HG02678 (cell line): Measurements from ENCODE around the gene GM2A.
"Not testable (repeated sequence)": the region's sequence is repeated elsewhere in the genome, so short reads cannot be mapped to it uniquely, and the experiment has no call there.

Experiments used
- ATAC-seq: cut with Tn5 transposase; IDR thresholded peaks from one replicate; pipeline ENCODE4 v1.9.1; 2021; ENCODE audit warnings: mild to moderate bottlenecking, moderate library complexity; ENCODE audit not compliant: unreplicated experiment

The GM2A gene

DNA sequence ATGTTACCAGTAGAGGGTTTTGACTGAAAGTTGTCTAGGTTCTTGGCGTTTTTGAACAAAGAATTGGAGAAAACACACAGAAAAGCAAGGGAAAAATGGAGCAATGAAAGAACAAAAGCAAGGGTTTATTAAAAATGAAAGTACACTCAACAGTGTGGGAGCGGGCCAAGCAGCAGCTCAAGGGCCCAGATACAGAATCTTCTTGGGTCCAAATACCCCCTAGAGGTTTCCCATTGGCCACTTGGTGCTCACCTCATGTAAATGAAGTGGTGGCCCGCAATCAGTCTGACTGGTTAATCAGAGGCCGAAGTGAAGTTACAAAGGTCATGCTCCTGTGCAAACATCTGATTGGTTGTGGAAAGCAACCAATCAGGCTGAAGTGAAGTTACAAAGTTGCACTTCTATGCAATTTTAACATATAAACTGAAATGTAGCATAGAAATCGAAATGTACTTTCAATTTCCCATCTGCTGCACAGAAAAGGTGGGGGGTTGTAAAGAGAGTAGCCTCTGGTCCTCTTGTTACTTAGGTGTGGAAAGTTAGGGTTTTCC lies 1.9 kb upstream of the GM2A start:
- no peak for ATAC-seq

DNA sequence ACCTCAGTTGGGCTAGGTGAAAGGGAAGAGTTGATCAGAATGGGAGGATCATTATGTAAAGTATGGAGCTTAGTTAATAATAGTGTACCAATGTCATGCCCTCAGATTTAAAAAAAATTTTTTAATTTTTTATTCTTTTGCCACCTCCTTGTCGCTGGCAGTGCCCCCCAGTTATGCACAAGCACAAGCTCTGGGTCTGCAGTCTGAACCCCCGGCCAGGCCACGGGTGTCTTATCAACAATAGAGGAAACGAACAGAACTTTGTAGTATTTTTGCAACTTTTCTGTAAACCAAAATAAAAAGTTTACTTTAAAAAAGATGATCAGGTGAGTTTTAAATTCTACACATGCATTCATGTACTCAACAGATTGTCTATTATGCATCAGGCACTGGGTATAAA lies 1.4 kb upstream of the GM2A start:
- ATAC-seq = no peak

- no peak for ATAC-seq
Observed at GRCh38 chr5:151253605-151253950, 593 bp downstream of the GM2A start.

GRCh38 chr5:151254556-151254955 lies 1.6 kb downstream of the GM2A start:
- ATAC-seq = no peak

GRCh38 chr5:151254990-151255389 lies 2.0 kb downstream of the GM2A start:
- not testable (repeated sequence) for ATAC-seq

DNA sequence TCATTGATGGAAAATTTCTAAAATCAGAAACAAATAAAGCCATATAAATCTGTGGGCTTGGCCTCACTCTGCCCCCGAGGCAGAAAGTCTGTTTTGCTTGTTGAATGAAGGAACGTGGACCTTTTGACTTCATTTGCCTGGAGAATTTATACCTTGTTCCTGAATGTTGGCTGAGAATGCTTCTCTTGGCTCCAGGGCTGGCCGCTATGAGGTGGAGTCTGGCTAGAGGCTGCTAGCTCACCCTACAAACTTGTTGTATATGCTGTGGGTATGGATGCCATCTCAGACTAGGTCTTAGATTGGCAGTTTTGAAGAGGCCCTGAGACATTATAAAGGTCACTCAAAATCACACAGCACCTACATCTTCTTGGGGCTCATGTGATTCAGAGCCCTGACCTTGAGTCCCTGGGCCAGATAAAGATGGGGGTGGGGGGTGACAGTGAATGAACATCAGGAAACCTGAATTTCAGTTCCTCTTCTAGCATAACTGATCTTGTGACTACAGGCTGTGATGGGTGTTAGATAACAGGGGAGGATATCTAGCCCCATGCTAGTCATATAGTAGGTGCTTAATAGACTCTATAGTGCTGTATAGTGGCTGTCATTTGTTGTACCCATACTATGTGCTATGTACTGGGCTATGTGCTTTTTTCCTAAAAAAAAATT lies 2.8 kb downstream of the GM2A start:
- ATAC-seq = peak; percentile 34

GRCh38 chr5:151257731-151258181 lies 4.8 kb downstream of the GM2A start:
- peak; percentile 22 for ATAC-seq

GRCh38 chr5:151258201-151258611 lies 5.2 kb downstream of the GM2A start:
- ATAC-seq = no peak

DNA sequence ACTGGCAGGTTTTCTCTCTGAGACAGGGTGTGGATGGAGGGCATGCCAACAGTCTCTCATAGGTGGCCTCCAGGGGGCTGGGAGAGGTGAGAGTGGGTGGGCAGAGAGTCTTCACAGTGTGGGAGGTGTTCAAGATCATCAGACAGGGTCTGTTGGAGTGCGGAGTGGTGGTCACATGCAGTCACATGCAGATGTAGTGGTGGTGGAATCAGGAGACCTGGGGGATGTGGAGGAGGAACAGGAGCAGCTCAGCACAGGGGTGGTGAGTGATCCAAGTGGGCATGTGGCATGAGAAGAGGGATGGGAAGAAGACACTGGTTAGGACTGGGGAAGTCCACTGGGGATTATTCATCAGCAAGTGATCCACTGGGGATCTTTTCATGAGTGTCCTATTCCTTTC lies 5.8 kb downstream of the GM2A start:
- ATAC-seq = no peak

DNA sequence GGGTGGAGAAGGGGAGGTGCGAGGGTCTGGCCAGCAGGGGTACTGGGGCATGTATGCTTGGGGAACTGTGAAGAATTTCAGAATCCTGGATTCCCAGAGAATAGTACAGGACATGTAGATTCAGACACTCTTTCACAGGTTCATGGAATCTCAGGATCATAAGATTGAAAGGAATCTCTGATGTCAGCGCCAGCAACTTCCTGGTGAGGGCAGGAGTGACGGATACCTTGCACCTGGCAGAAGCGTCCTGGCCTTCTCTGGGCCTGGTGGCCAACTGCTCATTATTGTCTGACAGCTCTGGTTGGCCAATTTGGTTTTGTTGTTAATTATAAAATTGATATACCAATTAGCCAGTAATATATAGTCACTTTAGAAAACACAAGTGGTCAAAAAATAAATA lies 6.9 kb downstream of the GM2A start:
- no peak for ATAC-seq

- ATAC-seq = no peak
Observed at GRCh38 chr5:151262532-151262931, 9.5 kb downstream of the GM2A start.

GRCh38 chr5:151264113-151264512 lies 11.1 kb downstream of the GM2A start:
- ATAC-seq = no peak

DNA sequence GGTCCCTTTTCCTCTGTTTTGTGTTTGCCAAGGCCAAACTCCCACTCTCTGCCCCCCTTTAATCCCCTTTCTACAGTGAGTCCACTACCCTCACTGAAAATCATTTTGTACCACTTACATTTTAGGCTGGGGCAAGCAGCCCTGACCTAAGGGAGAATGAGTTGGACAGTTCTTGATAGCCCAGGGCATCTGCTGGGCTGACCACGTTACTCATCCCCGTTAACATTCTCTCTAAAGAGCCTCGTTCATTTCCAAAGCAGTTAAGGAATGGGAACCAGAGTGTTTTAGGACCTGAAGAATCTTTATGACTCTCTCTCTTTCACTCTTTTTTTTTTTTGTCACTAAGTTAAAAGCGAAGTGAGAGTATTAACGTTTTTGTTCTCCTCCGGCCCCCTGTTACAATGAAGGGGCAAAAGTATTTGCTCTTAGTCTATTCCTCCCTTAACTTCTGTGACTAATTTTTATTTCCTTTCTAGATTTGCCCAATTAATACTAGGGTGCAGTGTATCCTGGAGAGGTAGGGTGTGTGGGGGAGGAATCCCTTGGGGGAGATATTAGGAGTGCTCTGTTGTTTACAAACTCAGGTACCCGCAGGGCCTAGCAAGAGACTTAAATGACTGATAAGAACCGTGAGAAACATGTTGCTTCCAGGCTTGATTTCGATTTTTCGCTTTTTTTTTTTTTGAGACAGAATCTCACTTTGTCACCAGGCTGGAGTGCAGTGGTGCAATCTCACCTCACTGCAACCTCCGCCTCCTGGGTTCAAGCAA lies 14.7 kb downstream of the GM2A start:
- ATAC-seq = no peak

DNA sequence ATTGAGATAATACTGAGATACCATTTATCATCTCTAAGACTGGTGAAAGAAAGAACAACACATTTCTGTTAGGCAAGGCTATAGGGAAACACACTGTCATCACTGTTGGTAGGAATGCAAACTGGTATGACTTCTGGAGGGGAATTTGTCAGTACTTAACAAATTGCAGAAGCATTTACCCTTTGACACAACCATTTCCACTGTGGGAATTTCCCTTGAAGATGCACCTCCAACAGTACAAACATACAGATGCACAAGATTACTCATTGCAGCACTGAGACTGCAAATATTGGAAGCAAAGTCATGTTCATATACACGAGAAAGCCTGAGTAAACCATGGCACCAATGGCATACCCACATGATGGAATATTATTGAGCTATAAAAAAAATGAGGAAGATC lies 17.6 kb downstream of the GM2A start:
- ATAC-seq = peak; percentile 89

- ATAC-seq = no peak
Observed at GRCh38 chr5:151271336-151271735, 18.4 kb downstream of the GM2A start.

- ATAC-seq = no peak
Observed at GRCh38 chr5:151274666-151275065, 21.7 kb downstream of the GM2A start.

DNA sequence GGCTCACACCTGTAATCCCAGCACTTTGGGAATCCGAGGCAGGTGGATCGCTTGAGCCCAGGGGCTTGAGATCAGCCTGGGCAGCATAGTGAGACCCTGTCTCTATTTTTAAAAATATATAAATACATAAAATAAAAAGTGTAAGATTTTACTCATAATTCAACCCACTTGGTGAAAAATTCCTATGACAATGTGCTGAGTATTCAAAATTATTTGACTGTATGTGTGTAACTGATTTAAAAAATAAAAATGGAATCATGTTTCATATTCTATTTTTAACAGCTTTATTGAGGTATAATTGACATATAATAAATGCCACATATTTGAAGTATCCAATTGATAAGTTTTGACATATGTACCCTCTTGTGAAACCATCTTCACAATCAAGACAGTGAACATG lies 22.8 kb downstream of the GM2A start:
- ATAC-seq = no peak

GRCh38 chr5:151278845-151279244 lies 25.9 kb downstream of the GM2A start:
- no peak for ATAC-seq

DNA sequence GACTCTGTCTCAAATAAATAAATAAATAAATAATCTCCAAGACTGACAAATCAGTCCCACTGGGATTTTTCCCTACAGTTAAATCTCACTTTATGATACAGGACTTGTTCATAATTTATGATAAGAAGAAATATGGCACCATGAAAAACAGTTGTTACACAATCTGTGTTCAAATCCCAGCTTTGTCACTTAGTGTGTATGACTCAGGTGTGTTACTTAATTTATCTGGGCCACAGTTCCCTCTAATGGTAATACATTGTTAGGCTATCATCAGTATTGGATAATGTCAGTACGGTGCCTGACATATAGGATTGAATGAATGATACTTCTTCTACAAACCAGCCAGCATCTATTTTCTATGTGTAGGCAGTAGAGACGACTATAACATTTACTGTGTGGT lies 27.5 kb downstream of the GM2A start:
- no peak for ATAC-seq

- ATAC-seq = no peak
Observed at GRCh38 chr5:151281001-151281639, 28.1 kb downstream of the GM2A start.

DNA sequence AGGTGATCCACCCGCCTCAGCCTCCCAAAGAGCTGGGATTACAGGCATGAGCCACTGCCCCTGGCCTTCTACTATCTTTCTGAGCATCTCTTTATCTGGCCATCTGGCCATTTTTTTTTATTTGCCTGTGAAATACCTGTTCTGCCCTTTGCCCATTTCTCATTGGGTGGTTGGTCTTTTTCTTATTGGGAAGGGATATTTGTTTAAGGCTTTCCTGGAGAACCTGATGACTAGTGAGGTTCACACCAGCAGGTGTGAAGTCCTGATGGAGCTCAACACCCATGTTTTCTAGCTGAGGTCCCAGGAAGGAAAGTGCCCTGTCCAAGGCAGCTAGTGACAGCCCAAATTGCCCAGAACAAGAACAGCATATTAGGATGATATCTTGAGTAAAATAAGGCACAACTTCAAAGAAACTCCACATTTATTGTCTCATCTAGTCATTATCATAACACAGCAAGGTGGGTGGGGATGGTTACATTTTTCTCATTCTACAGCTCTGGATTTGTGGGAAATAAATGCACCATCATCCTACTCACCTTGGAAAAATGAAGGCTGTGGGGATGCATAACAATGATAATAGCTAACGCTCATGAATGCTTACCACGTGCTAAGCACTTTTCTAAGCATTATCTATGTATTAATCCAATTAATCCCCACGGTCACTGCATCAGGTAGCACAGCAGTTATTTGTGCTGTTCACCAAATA lies 30.3 kb downstream of the GM2A start:
- no peak for ATAC-seq
